Testis (tissue), 3 donors: Measurements from ENCODE around the gene TBCD. TPM values are rescaled to one million over a fixed set of nuclear protein-coding genes. Genes with fewer than 3 reads are reported as not detected.

Experiments
- DNase-seq: peaks from one replicate; pipeline ENCODE4 v3.0.0-alpha.2; 2019
- H3K27ac ChIP-seq, 2 donors: fragments of 200-600 bp; sonication (generic); one replicate each; pipeline ENCODE4 v1.5.1; 2019
- H3K27me3 ChIP-seq: fragments of 200-600 bp; sonication (generic); one replicate; pipeline ENCODE4 v1.5.1; 2019
- H3K36me3 ChIP-seq: fragments of 200-600 bp; sonication (generic); one replicate; pipeline ENCODE4 v1.5.1; 2017; ENCODE audit warnings: low read depth; ENCODE audit errors: missing control alignments
- H3K4me1 ChIP-seq: fragments of 200-600 bp; sonication (generic); one replicate; pipeline ENCODE4 v1.5.1; 2019
- H3K4me3 ChIP-seq, 2 donors: fragments of 200-600 bp; sonication (generic); one replicate each; pipeline ENCODE4 v1.5.1; 2017 to 2019
- H3K9me3 ChIP-seq: fragments of 200-600 bp; sonication (generic); one replicate; pipeline ENCODE4 v1.5.1; 2017
- CTCF ChIP-seq, 3 experiments: fragments of 450-650 bp in 2 of 3; fragments of 200-600 bp in 1 of 3; sonication (generic) in 1 of 3; IDR thresholded peaks; one replicate each; pipeline ENCODE4 v1.5.1; 2016 to 2019; ENCODE audit warnings: antibody characterized with exemption in 3 of 3, mild to moderate bottlenecking in 2 of 3, moderate library complexity in 1 of 3
- POLR2A ChIP-seq: fragments of 450-650 bp; IDR thresholded peaks from one replicate; pipeline ENCODE4 v1.6.1; 2017; ENCODE audit warnings: antibody characterized with exemption, mild to moderate bottlenecking, moderate library complexity
- WGBS, 2 donors: methylation state at CpG; one replicate each; pipeline ENCODE4 v1.1.5; 2018; 5-methylcytosine and 5-hydroxymethylcytosine counted together
- intact Hi-C: fragments of 100-400 bp; cut with DNase I; formaldehyde crosslinking; loops from one replicate; pipeline ENCODE4 v1.15.1; 2023; ENCODE audit warnings: low total_unique reads
- polyA plus RNA-seq: library from polyadenylated mRNA; stranded (reverse); fragments of 350-450 nt; fragmentation: Illumina TruSeq; extraction: RNeasy Lipid Tissue Mini Kit (QIAGEN cat#74804); gene quantifications from one replicate; pipeline ENCODE4 v1.2.3, GENCODE V29; 2014; ENCODE audit warnings: low read depth, low replicate concordance; ENCODE audit not compliant: insufficient read depth
- total RNA-seq, 2 donors: library from RNA; depleted of rRNA; stranded (reverse); fragments of >200 nt; gene quantifications; one replicate each; pipeline ENCODE4 v1.2.3, GENCODE V29; 2016

Gene TBCD
- total and polyA plus RNA-seq, 3 donors from 2014 or later = 81.2 to 128 (median 115) TPM

GRCh38 chr17:82873521-82873920, 121.7 kb downstream of the TBCD start:
- whole genome bisulfite sequencing, 2 donors = 95 to 96% methylated on average over 19 of the region's 19 CpGs
- no peak for DNase-seq
- peaks cover 4% of the 10 kb centered on the region for H3K4me1 ChIP-seq
- no peaks in the 10 kb centered on the region for H3K9me3 ChIP-seq
- intact Hi-C loops = no loop called here
- H3K27me3 ChIP-seq = no peaks in the 10 kb centered on the region
- no peak overlapping the region for H3K27ac ChIP-seq
- H3K36me3 ChIP-seq = no peaks in the 10 kb centered on the region
- TF ChIP-seq POLR2A (no peak), CTCF (IDR thresholded peaks at IDR 0.05) (no peak)
- H3K4me3 ChIP-seq = no peak overlapping the region

GRCh38 chr17:82874011-82874835, 122.4 kb downstream of the TBCD start:
- no peak overlapping the region for H3K27ac ChIP-seq
- peaks cover 9% of the 10 kb centered on the region for H3K4me1 ChIP-seq
- H3K9me3 ChIP-seq = no peaks in the 10 kb centered on the region
- 88 to 94% methylated on average over 12 to 33 of the region's 34 CpGs for WGBS, 2 donors
- no peak for DNase-seq
- intact Hi-C loops = no loop called here
- TF ChIP-seq POLR2A = no peak
- TF ChIP-seq CTCF (IDR thresholded peaks at IDR 0.05) = no peak
- H3K36me3 ChIP-seq = no peaks in the 10 kb centered on the region
- H3K4me3 ChIP-seq = no peak overlapping the region
- H3K27me3 ChIP-seq = no peaks in the 10 kb centered on the region

- no peak for DNase-seq
- Histone ChIP-seq H3K27me3 (no peaks in the 10 kb centered on the region), H3K27ac (no peak overlapping the region), H3K9me3 (no peaks in the 10 kb centered on the region), H3K4me1 (peaks cover 9% of the 10 kb centered on the region), H3K36me3 (no peaks in the 10 kb centered on the region), H3K4me3 (no peak overlapping the region)
- intact Hi-C loops = no loop called here
- WGBS, 2 donors = 89 to 93% methylated on average over 16 to 19 of the region's 19 CpGs
- no peak for TF ChIP-seq CTCF (IDR thresholded peaks at IDR 0.05)
- TF ChIP-seq POLR2A = no peak
Observed at GRCh38 chr17:82875407-82875856, 123.6 kb downstream of the TBCD start.

GRCh38 chr17:82876149-82876548, 124.3 kb downstream of the TBCD start:
- no peaks in the 10 kb centered on the region for H3K27me3 ChIP-seq
- intact Hi-C loops = no loop called here
- peak overlapping the region in 1 of 2 donors; percentile 73 for H3K27ac ChIP-seq
- no peaks in the 10 kb centered on the region for H3K9me3 ChIP-seq
- 70 to 81% methylated on average over 18 of the region's 18 CpGs for whole genome bisulfite sequencing, 2 donors
- peaks cover 13% of the 10 kb centered on the region for H3K4me1 ChIP-seq
- H3K36me3 ChIP-seq = no peaks in the 10 kb centered on the region
- TF ChIP-seq POLR2A = no peak
- TF ChIP-seq CTCF (IDR thresholded peaks at IDR 0.05) = no peak
- no peak overlapping the region for H3K4me3 ChIP-seq
- DNase-seq = no peak
